Activated B cell treated with CpG ODN at 0.5 μM for 24 hours (primary cell): ENCODE results near the gene CNTN4. TPM values are rescaled to one million over a fixed set of nuclear protein-coding genes. Genes with fewer than 3 reads are reported as not detected.

ENCODE experiments used
- ATAC-seq: fragments of 200-7000 bp; cut with Tn5 transposase; one replicate; pipeline ENCODE4 v1.10.0; 2021; ENCODE audit warnings: low read depth, mild to moderate bottlenecking, moderate library complexity
- CTCF ChIA-PET: fragments of 350-600 bp; sonication (Branson Sonifier 250); formaldehyde crosslinking; loops from one replicate; lab custom pipeline; 2021; ENCODE audit warnings: antibody characterized with exemption; lab: Charles Lee
- POLR2A ChIA-PET: fragments of 350-600 bp; sonication (Branson Sonifier 250); formaldehyde crosslinking; loops from one replicate; lab custom pipeline; 2021; ENCODE audit warnings: antibody characterized with exemption; lab: Charles Lee
- DNase-seq: peaks from one replicate; pipeline ENCODE4 v3.0.0; 2022
- H3K27ac Mint-ChIP-seq: one replicate; pipeline ENCODE4 v1.8.0; 2020; ENCODE audit warnings: mixed read lengths
- H3K27me3 Mint-ChIP-seq: one replicate; pipeline ENCODE4 v1.8.0; 2021; ENCODE audit warnings: mixed read lengths
- H3K36me3 Mint-ChIP-seq: one replicate; pipeline ENCODE4 v1.8.0; 2021; ENCODE audit warnings: low read depth, mixed read lengths
- H3K4me1 Mint-ChIP-seq: one replicate; pipeline ENCODE4 v1.8.0; 2021; ENCODE audit warnings: mixed read lengths
- H3K4me3 Mint-ChIP-seq: one replicate; pipeline ENCODE4 v1.8.0; 2020; ENCODE audit warnings: mild to moderate bottlenecking, mixed read lengths
- H3K9me3 Mint-ChIP-seq: one replicate; pipeline ENCODE4 v1.8.0; 2020; ENCODE audit warnings: mixed read lengths
- intact Hi-C: fragments of 100-400 bp; cut with micrococcal nuclease; formaldehyde crosslinking; loops from one replicate; pipeline ENCODE4 v1.15.1; 2024
- total RNA-seq: library from RNA; stranded (reverse); gene quantifications from 2 replicates; pipeline ENCODE4 v1.2.3, GENCODE V29; 2022
- TF ChIP-seq, protein P1 (sequence below): fragments of 200-600 bp; IDR thresholded peaks from one replicate; pipeline ENCODE4 v1.8.0; 2022; ENCODE audit warnings: antibody characterized with exemption, mild to moderate bottlenecking

CNTN4 gene
- total RNA-seq, 1 donor from 2014 or later, result not detected

GRCh38 chr3:2148561-2149340 lies 50.1 kb downstream of the CNTN4 start:
- H3K9me3 Mint-ChIP-seq, result no peaks in the 10 kb centered on the region
- H3K4me3 Mint-ChIP-seq, result no peak overlapping the region
- H3K27me3 Mint-ChIP-seq, result no peaks in the 10 kb centered on the region
- no peak overlapping the region for H3K27ac Mint-ChIP-seq
- ATAC-seq, result no peak
- POLR2A ChIA-PET, result no interaction called here
- no peaks in the 10 kb centered on the region for H3K4me1 Mint-ChIP-seq
- no peak for DNase-seq
- no peaks in the 10 kb centered on the region for H3K36me3 Mint-ChIP-seq
- TF ChIP-seq, protein P1, sequence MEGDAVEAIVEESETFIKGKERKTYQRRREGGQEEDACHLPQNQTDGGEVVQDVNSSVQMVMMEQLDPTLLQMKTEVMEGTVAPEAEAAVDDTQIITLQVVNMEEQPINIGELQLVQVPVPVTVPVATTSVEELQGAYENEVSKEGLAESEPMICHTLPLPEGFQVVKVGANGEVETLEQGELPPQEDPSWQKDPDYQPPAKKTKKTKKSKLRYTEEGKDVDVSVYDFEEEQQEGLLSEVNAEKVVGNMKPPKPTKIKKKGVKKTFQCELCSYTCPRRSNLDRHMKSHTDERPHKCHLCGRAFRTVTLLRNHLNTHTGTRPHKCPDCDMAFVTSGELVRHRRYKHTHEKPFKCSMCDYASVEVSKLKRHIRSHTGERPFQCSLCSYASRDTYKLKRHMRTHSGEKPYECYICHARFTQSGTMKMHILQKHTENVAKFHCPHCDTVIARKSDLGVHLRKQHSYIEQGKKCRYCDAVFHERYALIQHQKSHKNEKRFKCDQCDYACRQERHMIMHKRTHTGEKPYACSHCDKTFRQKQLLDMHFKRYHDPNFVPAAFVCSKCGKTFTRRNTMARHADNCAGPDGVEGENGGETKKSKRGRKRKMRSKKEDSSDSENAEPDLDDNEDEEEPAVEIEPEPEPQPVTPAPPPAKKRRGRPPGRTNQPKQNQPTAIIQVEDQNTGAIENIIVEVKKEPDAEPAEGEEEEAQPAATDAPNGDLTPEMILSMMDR, result no peak
- intact Hi-C loops, result no loop called here
- CTCF ChIA-PET, result no interaction called here

- Mint-ChIP-seq H3K36me3 (no peaks in the 10 kb centered on the region), H3K27ac (no peak overlapping the region), H3K4me1 (no peaks in the 10 kb centered on the region), H3K4me3 (no peak overlapping the region), H3K27me3 (no peaks in the 10 kb centered on the region), H3K9me3 (no peaks in the 10 kb centered on the region)
- DNase-seq (no peak), ATAC-seq (no peak)
- intact Hi-C loops, result loop anchor here (10.0 kb wide), 1 partner anchor 1068 kb away; no protein-coding TSS in a partner anchor
- ChIA-PET CTCF (no interaction called here), POLR2A (no interaction called here)
- TF ChIP-seq, protein P1, result no peak
Observed at GRCh38 chr3:2153053-2153452, 54.4 kb downstream of the CNTN4 start.

GRCh38 chr3:2153547-2153946 lies 54.9 kb downstream of the CNTN4 start:
- TF ChIP-seq, protein P1, result no peak
- Mint-ChIP-seq H3K27ac (no peak overlapping the region), H3K27me3 (no peaks in the 10 kb centered on the region), H3K36me3 (no peaks in the 10 kb centered on the region), H3K9me3 (no peaks in the 10 kb centered on the region), H3K4me1 (no peaks in the 10 kb centered on the region), H3K4me3 (no peak overlapping the region)
- POLR2A ChIA-PET, result no interaction called here
- CTCF ChIA-PET, result no interaction called here
- DNase-seq (no peak), ATAC-seq (no peak)
- intact Hi-C loops, result loop anchor here (10.0 kb wide), 1 partner anchor 1069 kb away; no protein-coding TSS in a partner anchor

DNA sequence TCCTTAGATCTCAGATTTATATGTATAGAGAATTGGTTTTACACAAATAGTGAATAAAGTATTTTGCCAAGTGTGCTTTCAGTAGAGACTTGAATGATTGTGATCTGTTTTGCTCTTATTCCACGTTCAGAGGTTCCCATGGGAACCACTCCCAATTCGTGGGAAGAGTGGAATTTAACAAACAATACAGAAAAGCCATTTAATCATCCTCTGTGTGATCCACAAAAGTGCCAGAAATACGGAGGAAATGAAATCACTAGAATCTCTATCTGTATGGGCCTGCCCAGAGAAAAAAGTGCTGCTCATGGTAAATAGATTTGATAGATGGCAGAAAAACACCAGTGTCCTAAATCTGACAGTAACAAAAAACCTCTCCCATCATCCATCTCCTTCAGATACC lies 56.0 kb downstream of the CNTN4 start:
- Mint-ChIP-seq H3K9me3 (no peaks in the 10 kb centered on the region), H3K36me3 (no peaks in the 10 kb centered on the region), H3K27ac (no peak overlapping the region), H3K4me1 (no peaks in the 10 kb centered on the region), H3K27me3 (no peaks in the 10 kb centered on the region), H3K4me3 (no peak overlapping the region)
- CTCF ChIA-PET, result no interaction called here
- DNase-seq (no peak), ATAC-seq (no peak)
- POLR2A ChIA-PET, result no interaction called here
- TF ChIP-seq, protein P1, result no peak
- intact Hi-C loops, result loop anchor here (5.0 to 10.0 kb wide), 2 partner anchors 1070 to 1522 kb away; no protein-coding TSS in a partner anchor

GRCh38 chr3:2156244-2156847 lies 57.7 kb downstream of the CNTN4 start:
- CTCF ChIA-PET, result no interaction called here
- no peak for ATAC-seq

More at GRCh38 chr3:2156244-2156847, 57.7 kb downstream of the CNTN4 start:
- Mint-ChIP-seq H3K9me3 (peaks cover 2% of the 10 kb centered on the region), H3K27me3 (no peaks in the 10 kb centered on the region), H3K36me3 (no peaks in the 10 kb centered on the region), H3K4me3 (no peak overlapping the region), H3K4me1 (no peaks in the 10 kb centered on the region), H3K27ac (no peak overlapping the region)
- DNase-seq, result no peak
- POLR2A ChIA-PET, result no interaction called here
- intact Hi-C loops, result loop anchor here (5.0 to 10.0 kb wide), 2 partner anchors 1072 to 1524 kb away; no protein-coding TSS in a partner anchor
- TF ChIP-seq, protein P1, result no peak
